GM23248 (cell line): ENCODE measurements around the gene HOOK2. TPM values are rescaled to one million over a fixed set of nuclear protein-coding genes. Genes with fewer than 3 reads are reported as not detected.

ENCODE experiments used
- DNase-seq: peaks from one replicate; pipeline ENCODE4 v3.0.0-alpha.2; 2015
- H2AFZ ChIP-seq: fragments of 200-600 bp; sonication (generic); 2 replicates; pipeline ENCODE4 v1.6.1; 2016; ENCODE audit warnings: antibody characterized with exemption
- H3F3A ChIP-seq: fragments of 200-600 bp; sonication (generic); 2 replicates; pipeline ENCODE4 v1.6.1; 2016; ENCODE audit warnings: mild to moderate bottlenecking, antibody characterized with exemption, mixed run types; ENCODE audit not compliant: insufficient read depth
- H3K27ac ChIP-seq: fragments of 200-600 bp; sonication (generic); 2 replicates; pipeline ENCODE4 v1.5.1; 2016; ENCODE audit warnings: mild to moderate bottlenecking
- H3K27me3 ChIP-seq: fragments of 200-600 bp; sonication (generic); replicated peaks from 2 replicates; pipeline ENCODE4 v1.6.1; 2016; ENCODE audit warnings: mild to moderate bottlenecking; ENCODE audit not compliant: insufficient read depth
- H3K36me3 ChIP-seq: fragments of 200-600 bp; sonication (generic); 2 replicates; pipeline ENCODE4 v1.6.1; 2016; ENCODE audit warnings: low read depth, mild to moderate bottlenecking
- H3K4me1 ChIP-seq: fragments of 200-600 bp; sonication (generic); 2 replicates; pipeline ENCODE4 v1.6.1; 2016; ENCODE audit warnings: mild to moderate bottlenecking; ENCODE audit not compliant: insufficient read depth
- H3K4me2 ChIP-seq: fragments of 200-600 bp; sonication (generic); one replicate; pipeline ENCODE4 v1.6.1; 2016; ENCODE audit warnings: mild to moderate bottlenecking; ENCODE audit not compliant: unreplicated experiment
- H3K4me3 ChIP-seq: fragments of 200-600 bp; sonication (generic); 2 replicates; pipeline ENCODE4 v1.5.1; 2016; ENCODE audit warnings: mild to moderate bottlenecking
- H3K79me2 ChIP-seq: fragments of 200-600 bp; sonication (generic); 2 replicates; pipeline ENCODE4 v1.6.1; 2016; ENCODE audit warnings: mild to moderate bottlenecking; ENCODE audit not compliant: insufficient read depth
- H3K9ac ChIP-seq: fragments of 200-600 bp; sonication (generic); 2 replicates; pipeline ENCODE4 v1.6.1; 2016; ENCODE audit warnings: mild to moderate bottlenecking
- H3K9me2 ChIP-seq: fragments of 200-600 bp; sonication (generic); 2 replicates; pipeline ENCODE4 v1.6.1; 2016; ENCODE audit warnings: mixed run types, mild to moderate bottlenecking, moderate library complexity; ENCODE audit not compliant: insufficient read depth
- H3K9me3 ChIP-seq: fragments of 200-600 bp; sonication (generic); one replicate; pipeline ENCODE4 v1.6.1; 2017; ENCODE audit warnings: low read depth
- H4K20me1 ChIP-seq: fragments of 200-600 bp; sonication (generic); 2 replicates; pipeline ENCODE4 v1.6.0; 2016; ENCODE audit not compliant: insufficient read depth
- EZH2 ChIP-seq: fragments of 200-600 bp; sonication (generic); IDR thresholded peaks from 2 replicates; pipeline ENCODE4 v1.6.1; 2018; ENCODE audit warnings: antibody characterized with exemption, mild to moderate bottlenecking; ENCODE audit not compliant: insufficient read depth, poor library complexity, severe bottlenecking
- EZH2phosphoT487 ChIP-seq: fragments of 200-600 bp; sonication (generic); IDR thresholded peaks from 2 replicates; pipeline ENCODE4 v1.6.1; 2018; ENCODE audit warnings: antibody characterized with exemption, moderate library complexity, mild to moderate bottlenecking, low read depth; ENCODE audit not compliant: insufficient read depth
- WGBS, 2 experiments: methylation state at CpG; one replicate each; pipeline ENCODE4 v1.1.6; 2015 to 2017; ENCODE audit warnings: low lambda C conversion rate in 2 of 2, low coverage in 1 of 2; ENCODE audit errors: missing lambda C conversion rate in 2 of 2; 5-methylcytosine and 5-hydroxymethylcytosine counted together
- in situ Hi-C: fragments of 300-500 bp; cut with MboI; formaldehyde crosslinking; loops from 2 replicates; pipeline ENCODE4 v1.15.0; 2020
- polyA plus RNA-seq: library from polyadenylated mRNA; unstranded; fragments of >200 nt; fragmentation: Nextera tagmentation; extraction: Ambion mirVana; gene quantifications from 2 replicates; pipeline ENCODE4 v1.2.1, GENCODE V29; 2016
- total RNA-seq: library from RNA; depleted of rRNA; stranded (reverse); fragments of >200 nt; shearing (Covaris generic); gene quantifications from 2 replicates; pipeline ENCODE4 v1.2.3, GENCODE V29; 2014

Gene HOOK2
- total and polyA plus RNA-seq, 2 experiments from 2014 or later, result 11.8 to 17.1 TPM

DNA sequence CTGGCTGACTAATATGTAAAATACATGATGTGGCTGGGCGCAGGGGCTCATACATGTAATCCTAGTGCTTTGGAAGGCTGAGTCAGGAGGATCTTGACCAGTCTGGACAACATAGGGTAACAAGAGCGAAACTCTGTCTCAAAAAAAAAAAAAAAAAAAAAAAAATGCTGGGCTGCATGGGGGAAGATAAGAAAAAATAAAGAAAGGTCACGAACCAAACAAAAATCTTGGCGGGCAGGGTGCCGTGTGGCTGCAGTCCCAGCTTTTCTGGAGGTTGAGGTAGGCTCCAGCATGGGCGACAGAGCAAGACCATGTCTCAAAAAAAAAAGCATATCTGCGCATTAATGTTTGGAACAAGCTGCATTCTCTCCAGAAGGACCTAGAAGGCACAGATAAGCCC lies 39.7 kb upstream of the HOOK2 start:
- H3K36me3 ChIP-seq, result no peaks in the 10 kb centered on the region
- 86 to 93% methylated on average over 7 of the region's 7 CpGs for WGBS, 2 experiments

DNA sequence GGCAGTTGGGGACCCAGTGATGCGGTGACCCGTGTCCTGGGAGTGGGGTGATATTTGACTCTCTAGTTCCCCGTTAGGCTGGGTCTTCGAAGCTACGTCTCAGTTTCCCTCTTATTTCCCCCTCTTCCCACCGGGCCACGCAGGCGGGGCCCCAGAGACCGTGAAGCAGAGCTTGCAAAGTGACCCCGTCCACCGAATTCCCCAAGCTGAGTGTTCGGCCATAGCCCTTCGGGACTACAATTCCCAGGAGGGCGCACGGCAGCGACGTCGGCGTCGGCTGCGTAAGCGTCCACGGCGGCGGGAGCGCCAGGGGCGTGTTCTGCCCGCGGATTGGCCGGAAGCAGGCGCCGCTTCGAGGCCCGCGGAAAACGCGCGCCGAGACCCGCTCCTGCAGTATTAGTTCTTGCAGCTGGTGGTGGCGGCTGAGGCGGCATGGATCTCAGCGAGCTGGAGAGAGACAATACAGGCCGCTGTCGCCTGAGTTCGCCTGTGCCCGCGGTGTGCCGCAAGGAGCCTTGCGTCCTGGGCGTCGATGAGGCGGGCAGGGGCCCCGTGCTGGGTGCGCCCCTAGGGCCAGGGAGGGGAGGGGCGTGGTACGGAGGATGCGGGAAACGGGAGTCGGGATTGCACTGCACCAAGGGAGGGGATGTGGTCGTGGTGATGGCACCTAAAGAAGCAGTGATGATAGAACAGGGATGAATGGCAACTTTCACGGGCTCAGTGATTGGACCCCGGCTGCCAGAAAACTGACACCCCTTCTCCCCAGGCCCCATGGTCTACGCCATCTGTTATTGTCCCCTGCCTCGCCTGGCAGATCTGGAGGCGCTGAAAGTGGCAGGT lies 31.1 kb upstream of the HOOK2 start, which contains the start of gene RNASEH2A:
Gene RNASEH2A, plus strand, starts transcription at position 343 of the 840 bp plus-strand sequence. Its CDS starts 90 bp downstream, at position 433.
- in situ Hi-C loops, result no loop called here
- 4 to 5% methylated on average over 62 to 66 of the region's 66 CpGs for WGBS, 2 experiments
- peak; percentile 97 for DNase-seq

More for the DNA sequence above, 39.7 kb upstream of the HOOK2 start:
- Histone ChIP-seq H3K9me3 (no peaks in the 10 kb centered on the region), H3K79me2 (no peaks in the 10 kb centered on the region), H3K9me2 (no peaks in the 10 kb centered on the region), H3K4me1 (no peaks in the 10 kb centered on the region), H3K9ac (no peak overlapping the region), H3K27ac (no peak overlapping the region), H3K4me2 (no peak overlapping the region), H2AFZ (no peak overlapping the region), H3K27me3 (no peaks in the 10 kb centered on the region), H4K20me1 (no peaks in the 10 kb centered on the region), H3F3A (no peaks in the 10 kb centered on the region), H3K4me3 (no peak overlapping the region)
- in situ Hi-C loops, result no loop called here
- TF ChIP-seq EZH2 (no peak), EZH2phosphoT487 (no peak)
- DNase-seq, result no peak

DNA sequence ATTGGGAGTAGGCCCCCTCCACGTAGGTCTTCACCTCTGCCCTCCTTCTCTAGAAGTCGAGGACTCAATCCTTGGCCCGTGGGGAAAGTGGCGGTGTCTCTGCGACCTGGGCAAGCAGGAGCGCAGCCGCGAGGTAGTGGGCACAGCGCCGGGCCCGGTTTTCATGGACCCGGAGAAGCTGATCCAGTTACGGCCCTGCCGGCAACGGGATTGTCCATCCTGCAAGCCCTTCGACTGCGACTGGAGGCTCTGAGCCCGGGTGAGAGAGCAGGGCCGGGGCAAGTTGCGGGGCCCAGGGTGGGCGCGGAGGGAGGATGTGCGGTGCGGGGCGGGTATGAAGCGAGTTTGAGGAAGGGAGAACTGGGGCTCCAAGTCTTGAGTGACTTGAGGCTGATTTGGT lies 28.7 kb upstream of the HOOK2 start:
- no peaks in the 10 kb centered on the region for H3K27me3 ChIP-seq
- no peaks in the 10 kb centered on the region for H3K9me3 ChIP-seq
- 94 to 95% methylated on average over 18 to 26 of the region's 26 CpGs for WGBS, 2 experiments
- H3K4me3 ChIP-seq, result no peak overlapping the region
- no peaks in the 10 kb centered on the region for H3K9me2 ChIP-seq
- no peaks in the 10 kb centered on the region for H3K36me3 ChIP-seq
- H3K4me2 ChIP-seq, result no peak overlapping the region
- no peak for DNase-seq
- no peak overlapping the region for H3K27ac ChIP-seq
- peaks cover 6% of the 10 kb centered on the region; the same call in 1 of the 2 replicates for H3K79me2 ChIP-seq
- no peak overlapping the region for H2AFZ ChIP-seq
- H4K20me1 ChIP-seq, result no peaks in the 10 kb centered on the region
- in situ Hi-C loops, result no loop called here
- H3K9ac ChIP-seq, result no peak overlapping the region
- H3F3A ChIP-seq, result 0 out of 2 replicates have a peak, but pooled peaks cover 6% of the 10 kb centered on the region
- no peaks in the 10 kb centered on the region for H3K4me1 ChIP-seq
- TF ChIP-seq EZH2, result no peak
- TF ChIP-seq EZH2phosphoT487, result no peak

More for the DNA sequence above, 31.1 kb upstream of the HOOK2 start, which contains the start of gene RNASEH2A:
- H3K9me3 ChIP-seq, result no peaks in the 10 kb centered on the region
- H3K27ac ChIP-seq, result no peak within 1 kb of the TSS
- no peaks in the 10 kb centered on the region for H3K9me2 ChIP-seq
- peaks cover 6% of the 10 kb centered on the region; the same call in 1 of the 2 replicates for H3K79me2 ChIP-seq
- no peaks in the 10 kb centered on the region for H3K36me3 ChIP-seq
- H3K4me3 ChIP-seq, result peak within 1 kb of the TSS; percentile 90
- peak within 1 kb of the TSS; percentile 84 for H3K9ac ChIP-seq
- H4K20me1 ChIP-seq, result no peaks in the 10 kb centered on the region
- H3K4me2 ChIP-seq, result peak within 1 kb of the TSS; percentile 91
- TF ChIP-seq EZH2phosphoT487 (no peak), EZH2 (no peak)
- no peaks in the 10 kb centered on the region for H3K4me1 ChIP-seq
- no peaks in the 10 kb centered on the region for H3K27me3 ChIP-seq
- H3F3A ChIP-seq, result no peaks in the 10 kb centered on the region
- H2AFZ ChIP-seq, result peak within 1 kb of the TSS; percentile 95

DNA sequence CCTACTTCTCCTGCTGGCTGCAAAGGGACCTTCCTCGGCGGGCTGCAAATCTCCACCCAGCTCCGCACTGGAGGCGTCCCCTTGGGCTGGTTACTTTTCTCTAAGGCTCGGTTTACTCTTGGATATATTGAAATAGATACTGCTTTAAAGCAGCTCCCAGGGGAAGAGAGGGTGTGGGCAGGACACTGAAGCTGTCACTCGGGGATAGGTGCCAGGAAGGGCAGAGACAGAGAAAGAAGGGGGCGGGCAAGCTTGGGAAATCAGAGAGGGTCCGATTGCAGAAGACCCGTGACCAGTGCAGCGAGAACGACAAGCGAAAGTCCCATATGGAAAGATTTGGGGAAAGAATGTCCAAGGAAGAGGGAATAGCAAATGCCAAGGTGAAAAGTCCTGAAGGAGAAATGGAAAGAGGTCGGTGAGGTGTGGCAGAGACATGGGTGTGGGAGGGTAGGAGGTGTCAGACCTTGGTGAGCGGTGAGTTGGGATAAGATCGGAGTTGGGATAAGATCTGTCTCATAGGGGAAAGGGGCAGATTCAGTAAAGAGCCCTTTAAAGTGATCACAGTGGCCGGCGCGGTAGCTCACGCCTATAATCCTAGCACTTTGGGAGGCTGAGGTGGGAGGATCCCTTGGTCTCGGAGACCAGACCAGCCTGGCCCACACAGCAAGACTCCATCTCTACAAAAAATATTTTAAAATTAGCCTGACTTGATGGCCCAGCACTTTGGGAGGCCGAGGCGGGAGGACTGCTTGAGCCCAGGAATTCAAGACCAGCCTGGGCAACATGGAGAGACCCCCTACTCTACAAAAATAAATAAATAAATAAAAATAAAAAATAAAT lies 27.1 kb upstream of the HOOK2 start:
- TF ChIP-seq EZH2phosphoT487 (no peak), EZH2 (no peak)
- DNase-seq, result peak; percentile 48

More for the DNA sequence above, 27.1 kb upstream of the HOOK2 start:
- H3K4me3 ChIP-seq, result peak overlapping the region; percentile 83
- H3K9me2 ChIP-seq, result no peaks in the 10 kb centered on the region
- H2AFZ ChIP-seq, result peak overlapping the region; percentile 92
- 0 out of 2 replicates have a peak, but pooled peaks cover 6% of the 10 kb centered on the region for H3F3A ChIP-seq
- H3K4me1 ChIP-seq, result no peaks in the 10 kb centered on the region
- H3K36me3 ChIP-seq, result no peaks in the 10 kb centered on the region
- H3K9ac ChIP-seq, result peak overlapping the region; percentile 83
- H3K27me3 ChIP-seq, result no peaks in the 10 kb centered on the region
- no peaks in the 10 kb centered on the region for H4K20me1 ChIP-seq
- WGBS, 2 experiments, result 33 to 34% methylated on average over 22 of the region's 22 CpGs
- H3K79me2 ChIP-seq, result peaks cover 6% of the 10 kb centered on the region; the same call in 1 of the 2 replicates
- no peak overlapping the region for H3K27ac ChIP-seq
- in situ Hi-C loops, result no loop called here
- H3K4me2 ChIP-seq, result peak overlapping the region; percentile 95
- H3K9me3 ChIP-seq, result no peaks in the 10 kb centered on the region
